HUES6 (cell line): Measurements from ENCODE around the gene TBC1D5.

ENCODE experiments used
- H3K27ac ChIP-seq: 2 replicates; pipeline ENCODE4 v1.7.0; 2013; ENCODE audit warnings: low read depth, mild to moderate bottlenecking, low read length, inconsistent platforms
- H3K27me3 ChIP-seq: 2 replicates; pipeline ENCODE4 v1.6.1; 2013; ENCODE audit warnings: low read length; ENCODE audit not compliant: control insufficient read depth, insufficient read depth
- H3K36me3 ChIP-seq: 2 replicates; pipeline ENCODE4 v1.6.1; 2013; ENCODE audit warnings: low read length; ENCODE audit not compliant: control insufficient read depth, insufficient read depth
- H3K4me1 ChIP-seq: 2 replicates; pipeline ENCODE4 v1.6.1; 2013; ENCODE audit warnings: low read length; ENCODE audit not compliant: control insufficient read depth, insufficient read depth
- H3K4me3 ChIP-seq: 2 replicates; pipeline ENCODE4 v1.5.1; 2013; ENCODE audit warnings: low read depth, low read length
- H3K9ac ChIP-seq: one replicate; pipeline ENCODE4 v1.6.1; 2013; ENCODE audit warnings: mild to moderate bottlenecking, low read length
- H3K9me3 ChIP-seq: 2 replicates; pipeline ENCODE4 v1.6.1; 2013; ENCODE audit warnings: low read depth, low read length; ENCODE audit not compliant: control insufficient read depth, insufficient read depth

The TBC1D5 gene

GRCh38 chr3:17175187-17175807, 567.1 kb downstream of the TBC1D5 start:
- H3K9me3 ChIP-seq: no peaks in the 10 kb centered on the region
- H3K4me3 ChIP-seq: no peak overlapping the region
- H3K27me3 ChIP-seq: no peaks in the 10 kb centered on the region
- no peak overlapping the region for H3K27ac ChIP-seq
- no peaks in the 10 kb centered on the region for H3K4me1 ChIP-seq
- H3K9ac ChIP-seq: no peak overlapping the region
- H3K36me3 ChIP-seq: no peaks in the 10 kb centered on the region

GRCh38 chr3:17166369-17166768, 576.1 kb downstream of the TBC1D5 start:
- peaks cover 6% of the 10 kb centered on the region for H3K36me3 ChIP-seq
- H3K4me1 ChIP-seq: no peaks in the 10 kb centered on the region
- no peak overlapping the region for H3K9ac ChIP-seq
- H3K9me3 ChIP-seq: no peaks in the 10 kb centered on the region
- H3K27me3 ChIP-seq: no peaks in the 10 kb centered on the region
- no peak overlapping the region for H3K4me3 ChIP-seq
- no peak overlapping the region for H3K27ac ChIP-seq

GRCh38 chr3:17162116-17162515, 580.3 kb downstream of the TBC1D5 start:
- H3K4me1 ChIP-seq: no peaks in the 10 kb centered on the region
- peaks cover 11% of the 10 kb centered on the region for H3K36me3 ChIP-seq

GRCh38 chr3:17160597-17160996, 581.8 kb downstream of the TBC1D5 start:
- Histone ChIP-seq H3K4me3 (no peak overlapping the region), H3K4me1 (no peaks in the 10 kb centered on the region), H3K9ac (no peak overlapping the region), H3K27ac (no peak overlapping the region), H3K27me3 (no peaks in the 10 kb centered on the region), H3K36me3 (peaks cover 5% of the 10 kb centered on the region; the same call in 1 of the 2 replicates), H3K9me3 (no peaks in the 10 kb centered on the region)

More at GRCh38 chr3:17162116-17162515, 580.3 kb downstream of the TBC1D5 start:
- no peak overlapping the region for H3K27ac ChIP-seq
- no peaks in the 10 kb centered on the region for H3K9me3 ChIP-seq
- H3K9ac ChIP-seq: no peak overlapping the region
- no peaks in the 10 kb centered on the region for H3K27me3 ChIP-seq
- H3K4me3 ChIP-seq: no peak overlapping the region

DNA sequence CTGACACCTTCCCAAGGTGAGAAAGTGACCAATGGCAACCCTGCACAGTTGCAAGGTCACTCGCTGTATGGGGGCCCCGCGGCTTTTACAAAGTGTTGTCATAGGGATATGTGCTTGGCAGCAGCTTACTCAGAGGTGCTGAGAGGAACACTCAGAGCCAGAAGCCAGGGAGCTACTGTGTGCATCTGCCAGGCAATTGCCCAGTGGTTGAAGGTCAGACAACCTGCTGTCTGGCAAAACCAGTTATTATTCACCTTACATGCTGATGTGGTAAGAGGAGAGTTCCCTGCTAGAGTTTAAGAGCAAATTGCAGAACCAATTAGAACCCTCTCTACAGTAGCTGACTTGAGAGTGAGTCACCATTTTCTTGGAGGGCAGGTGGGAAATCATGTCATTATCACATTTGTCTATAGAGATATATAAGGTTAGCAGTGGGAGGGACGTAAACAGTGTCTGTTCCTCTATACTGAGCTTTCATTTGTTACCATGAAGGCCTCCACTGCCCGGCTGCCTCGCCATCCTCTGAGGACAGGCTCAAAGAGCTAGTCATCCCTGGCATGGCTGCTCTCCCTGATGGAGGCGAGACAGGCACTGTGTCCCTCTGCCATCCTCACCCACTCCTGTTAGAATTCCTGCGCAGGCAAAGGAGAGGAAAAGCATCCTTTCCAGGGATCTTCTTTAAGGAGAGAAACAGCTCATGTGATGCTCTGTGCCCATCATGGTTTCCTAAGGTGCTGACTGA, 583.3 kb downstream of the TBC1D5 start:
- Histone ChIP-seq H3K4me1 (no peaks in the 10 kb centered on the region), H3K9me3 (no peaks in the 10 kb centered on the region), H3K9ac (no peak overlapping the region), H3K27me3 (no peaks in the 10 kb centered on the region), H3K36me3 (peaks cover 5% of the 10 kb centered on the region; the same call in 1 of the 2 replicates), H3K4me3 (no peak overlapping the region), H3K27ac (no peak overlapping the region)

DNA sequence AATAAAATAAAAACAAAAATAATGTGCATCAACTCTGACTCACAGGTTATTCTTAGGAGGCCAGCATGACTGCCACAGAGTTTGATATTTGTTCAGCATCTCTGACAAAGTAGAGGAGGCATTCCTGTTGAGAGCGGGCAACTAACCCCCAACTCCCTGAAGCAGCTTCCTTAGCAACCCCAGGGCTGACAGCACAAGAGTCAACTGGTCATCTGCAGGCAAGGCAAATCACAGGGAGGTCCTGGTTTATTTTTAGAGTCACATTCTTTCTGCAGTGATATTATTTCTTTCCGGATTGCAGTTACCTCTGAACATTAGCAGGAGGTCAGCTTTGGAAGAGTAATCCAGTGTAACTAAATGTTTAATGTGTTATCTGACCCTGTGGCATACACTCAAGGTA, 584.7 kb downstream of the TBC1D5 start:
- Histone ChIP-seq H3K9me3 (no peaks in the 10 kb centered on the region), H3K4me3 (no peak overlapping the region), H3K4me1 (no peaks in the 10 kb centered on the region), H3K36me3 (peaks cover 5% of the 10 kb centered on the region; the same call in 1 of the 2 replicates), H3K9ac (no peak overlapping the region), H3K27ac (no peak overlapping the region), H3K27me3 (no peaks in the 10 kb centered on the region)

DNA sequence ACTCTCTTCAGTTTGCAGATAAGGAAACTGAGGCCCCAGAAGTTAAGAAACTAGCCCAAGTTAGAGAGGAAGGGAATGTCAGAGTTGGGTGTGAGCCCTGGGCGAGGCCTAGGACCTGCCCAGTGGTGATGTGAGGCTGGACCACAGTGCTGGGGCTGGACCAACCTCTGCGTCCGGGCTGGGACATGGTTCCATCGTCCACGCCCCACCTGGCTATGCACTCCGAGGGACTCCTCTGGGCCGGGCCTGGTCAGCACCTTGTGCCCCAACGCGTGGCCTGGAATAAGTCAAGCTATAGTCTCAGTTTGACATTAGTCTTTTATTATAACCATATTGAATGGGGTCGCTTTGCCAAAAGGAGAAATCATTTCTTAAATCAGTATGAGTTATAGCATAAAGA, 585.6 kb downstream of the TBC1D5 start:
- H3K36me3 ChIP-seq: peaks cover 5% of the 10 kb centered on the region; the same call in 1 of the 2 replicates
- no peaks in the 10 kb centered on the region for H3K27me3 ChIP-seq
- no peak overlapping the region for H3K4me3 ChIP-seq
- H3K4me1 ChIP-seq: no peaks in the 10 kb centered on the region
- no peak overlapping the region for H3K9ac ChIP-seq
- no peaks in the 10 kb centered on the region for H3K9me3 ChIP-seq
- H3K27ac ChIP-seq: no peak overlapping the region

DNA sequence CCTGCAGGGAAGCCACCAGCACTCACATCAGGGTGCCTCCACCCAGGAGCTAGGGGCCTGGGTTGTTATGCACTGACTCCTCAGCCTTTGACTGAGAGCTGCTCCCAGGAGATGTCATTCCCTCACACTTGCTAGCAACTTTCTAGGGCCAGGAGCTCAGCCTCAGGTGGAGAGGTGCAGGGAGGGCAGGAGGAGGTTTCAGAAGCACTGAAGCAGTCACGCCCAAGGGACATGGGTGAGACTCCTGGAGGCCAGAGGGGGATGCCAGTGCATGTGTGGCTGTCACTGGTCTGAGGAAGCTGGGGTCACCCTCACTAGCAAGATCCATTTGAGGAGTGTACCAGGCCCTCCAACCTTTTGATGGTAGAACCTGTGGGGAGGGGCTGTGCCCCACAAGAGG, 586.5 kb downstream of the TBC1D5 start:
- no peaks in the 10 kb centered on the region for H3K4me1 ChIP-seq
- no peak overlapping the region for H3K4me3 ChIP-seq
- H3K9ac ChIP-seq: no peak overlapping the region
- peaks cover 5% of the 10 kb centered on the region; the same call in 1 of the 2 replicates for H3K36me3 ChIP-seq
- no peaks in the 10 kb centered on the region for H3K27me3 ChIP-seq
- no peaks in the 10 kb centered on the region for H3K9me3 ChIP-seq
- no peak overlapping the region for H3K27ac ChIP-seq

DNA sequence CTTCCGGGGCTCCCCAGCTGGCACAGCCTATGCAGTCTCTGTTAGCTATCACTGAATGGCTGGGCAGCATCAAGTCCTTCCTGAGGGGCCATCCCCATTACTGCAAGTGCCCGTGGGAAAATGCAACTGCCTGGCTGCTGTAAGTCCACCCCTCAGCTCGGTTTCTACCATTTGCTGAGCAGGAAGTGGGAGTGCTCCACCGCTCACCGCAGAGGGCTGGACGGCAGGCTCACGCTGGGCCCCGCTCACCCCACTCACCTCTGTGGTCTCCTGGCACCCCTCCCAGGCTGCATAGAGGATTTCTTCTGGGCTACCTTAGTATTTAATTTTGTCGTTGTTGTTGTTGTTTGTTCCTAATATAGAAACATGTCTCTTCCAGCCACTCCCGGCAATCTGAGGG, 587.5 kb downstream of the TBC1D5 start:
- Histone ChIP-seq H3K27me3 (no peaks in the 10 kb centered on the region), H3K36me3 (no peaks in the 10 kb centered on the region), H3K27ac (no peak overlapping the region), H3K4me3 (no peak overlapping the region), H3K9me3 (no peaks in the 10 kb centered on the region), H3K4me1 (no peaks in the 10 kb centered on the region), H3K9ac (no peak overlapping the region)

- Histone ChIP-seq H3K36me3 (no peaks in the 10 kb centered on the region), H3K27me3 (no peaks in the 10 kb centered on the region), H3K9me3 (no peaks in the 10 kb centered on the region), H3K4me1 (no peaks in the 10 kb centered on the region), H3K4me3 (no peak overlapping the region), H3K9ac (no peak overlapping the region), H3K27ac (no peak overlapping the region)
Measured at GRCh38 chr3:17154221-17154620, 588.2 kb downstream of the TBC1D5 start.

DNA sequence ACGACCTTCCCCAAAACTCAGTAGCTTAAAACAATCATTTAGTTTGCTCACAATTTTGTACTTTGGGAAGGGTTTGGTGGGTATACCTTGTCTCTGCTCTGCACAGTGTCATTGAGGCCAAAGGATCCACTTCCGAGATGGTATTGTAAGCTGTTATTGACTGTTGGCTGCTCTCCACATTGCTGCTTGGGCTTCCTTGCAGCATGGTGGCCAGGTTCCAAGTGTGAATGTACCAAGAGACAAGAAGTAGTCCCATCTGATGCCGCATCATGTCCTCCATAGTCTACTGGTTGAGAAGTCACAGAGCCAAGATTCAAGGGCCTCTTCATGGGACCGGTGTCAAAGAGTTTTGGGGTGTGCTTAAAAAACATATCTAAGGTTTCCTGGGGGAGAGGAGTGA, 589.2 kb downstream of the TBC1D5 start:
- no peak overlapping the region for H3K27ac ChIP-seq
- no peaks in the 10 kb centered on the region for H3K4me1 ChIP-seq
- no peaks in the 10 kb centered on the region for H3K27me3 ChIP-seq
- H3K36me3 ChIP-seq: no peaks in the 10 kb centered on the region
- H3K9me3 ChIP-seq: no peaks in the 10 kb centered on the region
- no peak overlapping the region for H3K4me3 ChIP-seq
- no peak overlapping the region for H3K9ac ChIP-seq
